ENCODE results near the gene KCNH1. TPM values are rescaled to one million over a fixed set of nuclear protein-coding genes. Genes with fewer than 3 reads are reported as not detected.

The KCNH1 gene
- total RNA-seq, 4 donors from 2014 or later: 0.29 to 0.67 (median 0.38) TPM

GRCh38 chr1:211095381-211095780 lies 38.6 kb downstream of the KCNH1 start:
- Histone ChIP-seq H3K27ac (no peak overlapping the region), H3K4me1 (no peaks in the 10 kb centered on the region), H3K27me3 (no peaks in the 10 kb centered on the region), H3K36me3 (no peaks in the 10 kb centered on the region), H3K9me3 (no peaks in the 10 kb centered on the region), H3K4me3 (no peak overlapping the region)
- no peak for DNase-seq
- TF ChIP-seq POLR2A (IDR thresholded peaks at IDR 0.05): no peak
- no peak for TF ChIP-seq CTCF (IDR thresholded peaks at IDR 0.05 in 4 of 5, conservative IDR thresholded peaks at IDR 0.05 in 1 of 5)
- no peak for ATAC-seq
- intact Hi-C loops (cut with DNase I; ENCODE audit: low total_unique reads): no loop called here
- in situ Hi-C loops (cut with MboI; ENCODE audit: low sequenced_read_pairs in 4 of 4): no loop called here

GRCh38 chr1:211092955-211093354 lies 41.0 kb downstream of the KCNH1 start:
- Histone ChIP-seq H3K27ac (no peak overlapping the region), H3K4me3 (no peak overlapping the region), H3K4me1 (no peaks in the 10 kb centered on the region), H3K9me3 (no peaks in the 10 kb centered on the region), H3K36me3 (no peaks in the 10 kb centered on the region), H3K27me3 (no peaks in the 10 kb centered on the region)
- no peak for DNase-seq
- in situ Hi-C loops (cut with MboI; ENCODE audit: low sequenced_read_pairs in 4 of 4) (no loop called here), intact Hi-C loops (cut with DNase I; ENCODE audit: low total_unique reads) (no loop called here)
- ATAC-seq: no peak
- no peak for TF ChIP-seq POLR2A (IDR thresholded peaks at IDR 0.05)
- no peak for TF ChIP-seq CTCF (IDR thresholded peaks at IDR 0.05 in 4 of 5, conservative IDR thresholded peaks at IDR 0.05 in 1 of 5)

- Histone ChIP-seq H3K27ac (no peak overlapping the region), H3K27me3 (no peaks in the 10 kb centered on the region), H3K36me3 (no peaks in the 10 kb centered on the region), H3K9me3 (no peaks in the 10 kb centered on the region), H3K4me1 (no peaks in the 10 kb centered on the region), H3K4me3 (no peak overlapping the region)
- DNase-seq (no peak), ATAC-seq (no peak)
- TF ChIP-seq POLR2A (IDR thresholded peaks at IDR 0.05) (no peak), CTCF (IDR thresholded peaks at IDR 0.05 in 4 of 5, conservative IDR thresholded peaks at IDR 0.05 in 1 of 5) (no peak)
- in situ Hi-C loops (cut with MboI; ENCODE audit: low sequenced_read_pairs in 4 of 4): no loop called here
- intact Hi-C loops (cut with DNase I; ENCODE audit: low total_unique reads): no loop called here
Measured at GRCh38 chr1:211091867-211092266, 42.1 kb downstream of the KCNH1 start.

- in situ Hi-C loops (cut with MboI; ENCODE audit: low sequenced_read_pairs in 4 of 4): no loop called here
- H3K4me3 ChIP-seq: no peak overlapping the region
- H3K36me3 ChIP-seq: no peaks in the 10 kb centered on the region
- no peaks in the 10 kb centered on the region for H3K4me1 ChIP-seq
- no peaks in the 10 kb centered on the region for H3K9me3 ChIP-seq
- intact Hi-C loops (cut with DNase I; ENCODE audit: low total_unique reads): no loop called here
- ATAC-seq (no peak), DNase-seq (no peak)
- TF ChIP-seq POLR2A (IDR thresholded peaks at IDR 0.05): no peak
- TF ChIP-seq CTCF (IDR thresholded peaks at IDR 0.05 in 4 of 5, conservative IDR thresholded peaks at IDR 0.05 in 1 of 5): no peak
- no peak overlapping the region for H3K27ac ChIP-seq
- no peaks in the 10 kb centered on the region for H3K27me3 ChIP-seq
Measured at GRCh38 chr1:211089536-211089935, 44.4 kb downstream of the KCNH1 start.

GRCh38 chr1:211088156-211088555 lies 45.8 kb downstream of the KCNH1 start:
- intact Hi-C loops (cut with DNase I; ENCODE audit: low total_unique reads): no loop called here
- ATAC-seq: no peak
- Histone ChIP-seq H3K36me3 (no peaks in the 10 kb centered on the region), H3K27ac (no peak overlapping the region), H3K4me1 (no peaks in the 10 kb centered on the region), H3K4me3 (no peak overlapping the region), H3K9me3 (no peaks in the 10 kb centered on the region), H3K27me3 (no peaks in the 10 kb centered on the region)
- no peak for TF ChIP-seq POLR2A (IDR thresholded peaks at IDR 0.05)
- no peak for TF ChIP-seq CTCF (IDR thresholded peaks at IDR 0.05 in 4 of 5, conservative IDR thresholded peaks at IDR 0.05 in 1 of 5)
- DNase-seq: no peak
- in situ Hi-C loops (cut with MboI; ENCODE audit: low sequenced_read_pairs in 4 of 4): no loop called here
